Uterus (tissue), 4 donors: ENCODE results near the gene SLCO2A1. TPM values are rescaled to one million over a fixed set of nuclear protein-coding genes. Genes with fewer than 3 reads are reported as not detected.

Experiments used
- DNase-seq, 2 donors: peaks; one replicate each; pipeline ENCODE4 v3.0.0-alpha.2; 2019 to 2020
- H3K27ac ChIP-seq, 2 donors: fragments of 200-600 bp; sonication (generic); 1 replicate in 1 of 2; 2 replicates in 1 of 2; pipeline ENCODE4 v1.5.1; 2016 to 2018
- H3K27me3 ChIP-seq, 2 donors: fragments of 200-600 bp; sonication (generic); one replicate each; pipeline ENCODE4 v1.5.1; 2018 to 2019; ENCODE audit warnings: control low read depth in 1 of 2
- H3K36me3 ChIP-seq, 2 donors: fragments of 200-600 bp; sonication (generic); one replicate each; pipeline ENCODE4 v1.5.1; 2019; ENCODE audit warnings: control low read depth in 1 of 2
- H3K4me1 ChIP-seq, 2 donors: fragments of 200-600 bp; sonication (generic); one replicate each; pipeline ENCODE4 v1.5.1; 2018 to 2019; ENCODE audit warnings: control low read depth in 1 of 2
- H3K4me3 ChIP-seq, 2 donors: fragments of 200-600 bp; sonication (generic); 1 replicate in 1 of 2; 2 replicates in 1 of 2; pipeline ENCODE4 v1.5.1; 2018 to 2019; ENCODE audit warnings: mild to moderate bottlenecking in 1 of 2
- H3K9me3 ChIP-seq, 2 donors: fragments of 200-600 bp; sonication (generic); one replicate each; pipeline ENCODE4 v1.5.1; 2019; ENCODE audit warnings: control low read depth in 1 of 2
- POLR2A ChIP-seq, 2 donors: fragments of 450-650 bp; IDR thresholded peaks; one replicate each; pipeline ENCODE4 v1.6.1; 2016; ENCODE audit warnings: antibody characterized with exemption in 2 of 2, mild to moderate bottlenecking in 1 of 2, moderate library complexity in 1 of 2
- intact Hi-C: fragments of 100-400 bp; cut with DNase I; formaldehyde crosslinking; loops from one replicate; pipeline ENCODE4 v1.15.1; 2023; ENCODE audit warnings: low total_unique reads
- total RNA-seq, 4 donors: library from RNA; depleted of rRNA in 3 of 4; stranded (reverse); fragments of >200 nt in 3 of 4; gene quantifications; one replicate each; pipeline versions ENCODE4 v1.1.0 to v1.2.4, GENCODE V29; 2014 to 2023
- TF ChIP-seq, protein P1 (sequence below), 4 experiments: fragments of 200-600 bp in 2 of 4; fragments of 450-650 bp in 2 of 4; sonication (generic) in 2 of 4; IDR thresholded peaks; one replicate each; pipeline ENCODE4 v1.5.1; 2016 to 2019; ENCODE audit warnings: antibody characterized with exemption in 4 of 4, mild to moderate bottlenecking in 2 of 4, moderate library complexity in 1 of 4
- donor health status: DM: yes; HTN: yes; CAD: no.

The SLCO2A1 gene
- total RNA-seq, 4 donors from 2014 or later = 3.0 to 168 (median 79.6) TPM

DNA sequence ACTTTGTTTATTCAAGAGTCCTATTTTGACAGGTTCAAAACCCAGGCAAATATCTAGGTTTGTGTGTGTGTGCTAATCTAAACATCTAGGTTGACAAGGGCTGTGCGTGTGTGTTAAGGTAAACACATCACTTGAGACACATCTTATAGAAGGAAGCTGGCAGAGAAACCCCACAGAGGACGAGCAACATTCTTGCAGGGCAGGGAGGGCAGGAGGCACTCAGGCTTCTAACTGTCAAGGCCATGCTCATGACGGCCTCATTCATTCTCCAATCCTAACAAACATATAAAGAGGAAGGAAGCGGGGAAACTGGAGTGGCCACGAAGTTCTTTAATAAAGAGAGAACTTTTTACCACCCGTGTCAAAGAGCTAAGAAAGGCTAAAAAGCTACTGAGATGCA is 43.4 kb downstream of the SLCO2A1 start:
- intact Hi-C loops = no loop called here
- no peak for DNase-seq
- H3K4me1 ChIP-seq = no peaks in the 10 kb centered on the region
- no peak overlapping the region for H3K4me3 ChIP-seq
- no peaks in the 10 kb centered on the region for H3K9me3 ChIP-seq
- H3K27me3 ChIP-seq = no peaks in the 10 kb centered on the region
- no peak overlapping the region for H3K27ac ChIP-seq
- no peaks in the 10 kb centered on the region for H3K36me3 ChIP-seq
- TF ChIP-seq, protein P1, sequence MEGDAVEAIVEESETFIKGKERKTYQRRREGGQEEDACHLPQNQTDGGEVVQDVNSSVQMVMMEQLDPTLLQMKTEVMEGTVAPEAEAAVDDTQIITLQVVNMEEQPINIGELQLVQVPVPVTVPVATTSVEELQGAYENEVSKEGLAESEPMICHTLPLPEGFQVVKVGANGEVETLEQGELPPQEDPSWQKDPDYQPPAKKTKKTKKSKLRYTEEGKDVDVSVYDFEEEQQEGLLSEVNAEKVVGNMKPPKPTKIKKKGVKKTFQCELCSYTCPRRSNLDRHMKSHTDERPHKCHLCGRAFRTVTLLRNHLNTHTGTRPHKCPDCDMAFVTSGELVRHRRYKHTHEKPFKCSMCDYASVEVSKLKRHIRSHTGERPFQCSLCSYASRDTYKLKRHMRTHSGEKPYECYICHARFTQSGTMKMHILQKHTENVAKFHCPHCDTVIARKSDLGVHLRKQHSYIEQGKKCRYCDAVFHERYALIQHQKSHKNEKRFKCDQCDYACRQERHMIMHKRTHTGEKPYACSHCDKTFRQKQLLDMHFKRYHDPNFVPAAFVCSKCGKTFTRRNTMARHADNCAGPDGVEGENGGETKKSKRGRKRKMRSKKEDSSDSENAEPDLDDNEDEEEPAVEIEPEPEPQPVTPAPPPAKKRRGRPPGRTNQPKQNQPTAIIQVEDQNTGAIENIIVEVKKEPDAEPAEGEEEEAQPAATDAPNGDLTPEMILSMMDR (IDR thresholded peaks at IDR 0.05) = no peak
- TF ChIP-seq POLR2A (IDR thresholded peaks at IDR 0.05) = no peak

DNA sequence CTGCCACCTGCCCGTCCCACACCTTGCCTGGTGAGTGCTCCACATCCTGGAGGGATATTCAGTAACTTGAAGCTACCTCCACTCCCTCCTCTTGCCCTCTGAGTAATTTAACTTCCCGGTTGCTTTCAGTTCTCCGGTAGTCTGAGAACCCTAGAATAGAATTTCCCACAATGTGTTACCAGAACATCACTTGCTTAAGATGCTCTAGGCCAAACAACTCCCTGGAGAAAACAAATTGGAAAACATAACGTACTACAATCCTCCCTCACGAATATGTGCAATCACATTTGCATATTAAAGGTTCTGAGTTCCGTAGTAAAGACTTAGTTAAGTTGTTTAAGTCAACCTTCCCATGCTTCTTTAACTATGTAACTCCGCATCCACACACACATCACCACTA is 44.8 kb downstream of the SLCO2A1 start:
- H3K4me3 ChIP-seq = no peak overlapping the region
- H3K9me3 ChIP-seq = no peaks in the 10 kb centered on the region
- H3K27me3 ChIP-seq = no peaks in the 10 kb centered on the region
- no peaks in the 10 kb centered on the region for H3K36me3 ChIP-seq
- H3K4me1 ChIP-seq = no peaks in the 10 kb centered on the region
- no peak for DNase-seq
- intact Hi-C loops = no loop called here
- H3K27ac ChIP-seq = no peak overlapping the region
- TF ChIP-seq POLR2A (IDR thresholded peaks at IDR 0.05) = no peak
- TF ChIP-seq, protein P1 (IDR thresholded peaks at IDR 0.05) = no peak

DNA sequence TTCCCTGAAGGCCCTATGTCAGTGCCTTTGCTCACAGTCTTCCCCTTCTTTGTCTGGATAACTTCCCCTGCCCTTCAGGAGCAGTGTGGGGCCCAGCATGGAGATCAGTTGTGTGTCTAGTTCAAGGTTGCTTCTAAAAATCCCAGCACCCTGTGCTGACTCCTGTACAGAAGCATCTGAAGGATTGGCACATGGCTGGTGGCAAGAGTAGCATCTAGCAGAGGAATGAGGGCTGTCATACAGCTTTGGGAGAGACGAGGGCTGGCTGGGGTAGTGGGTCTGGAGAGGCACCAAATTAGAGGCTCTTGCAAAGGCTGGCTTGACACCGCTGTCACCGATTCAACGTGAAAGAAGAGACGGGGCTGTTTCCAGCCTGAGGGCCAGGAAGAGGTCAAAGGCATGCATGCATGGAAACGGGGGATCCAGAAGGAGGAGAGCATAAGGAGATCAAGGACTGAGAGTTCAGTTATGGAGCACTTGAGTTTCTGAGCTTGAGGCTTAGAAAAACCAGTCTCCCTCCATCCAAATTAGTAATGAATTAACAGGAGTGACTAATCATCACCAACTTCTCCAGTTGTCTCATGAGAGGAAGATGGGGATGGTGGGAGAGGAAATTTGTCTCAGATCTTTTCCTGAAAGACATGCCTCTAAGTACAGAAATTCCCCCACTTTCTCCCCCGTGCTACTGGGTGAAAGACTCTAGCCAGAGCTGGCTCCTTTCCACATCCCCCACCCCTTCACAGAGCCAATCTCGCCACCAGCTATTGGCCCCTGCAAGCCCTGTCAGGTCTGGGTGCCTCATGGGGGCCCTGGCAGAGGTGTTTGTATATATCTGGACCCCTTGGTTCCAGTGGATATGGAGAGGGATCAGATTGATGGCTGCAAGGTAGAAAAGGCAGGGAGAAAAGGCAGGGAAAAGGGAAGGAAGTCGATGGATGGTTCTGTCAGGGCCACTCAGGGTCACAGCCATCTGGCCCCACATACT is 45.9 kb downstream of the SLCO2A1 start:
- Histone ChIP-seq H3K36me3 (no peaks in the 10 kb centered on the region), H3K27me3 (no peaks in the 10 kb centered on the region), H3K4me3 (no peak overlapping the region), H3K27ac (no peak overlapping the region), H3K9me3 (no peaks in the 10 kb centered on the region), H3K4me1 (no peaks in the 10 kb centered on the region)
- TF ChIP-seq, protein P1 (IDR thresholded peaks at IDR 0.05) = no peak
- no peak for TF ChIP-seq POLR2A (IDR thresholded peaks at IDR 0.05)
- intact Hi-C loops = no loop called here
- DNase-seq = no peak

DNA sequence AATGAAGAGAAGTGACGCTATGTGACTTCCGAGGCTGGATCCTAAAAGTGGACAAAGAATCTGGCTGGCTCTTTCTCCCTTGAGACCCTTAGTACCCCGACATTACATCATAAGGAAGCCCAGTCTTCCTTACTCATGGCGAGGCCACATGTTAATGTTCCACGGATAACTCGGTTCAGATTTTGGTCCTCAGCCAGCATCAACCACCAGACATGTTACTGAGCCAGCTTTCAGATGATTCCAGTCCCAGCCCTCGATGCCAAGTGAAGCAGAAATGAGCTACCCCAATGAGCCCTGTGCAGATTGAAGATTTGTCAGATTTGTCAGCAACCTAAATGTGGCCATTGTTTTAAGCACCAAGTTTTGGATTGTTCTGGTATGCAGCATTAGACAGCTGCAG is 46.6 kb downstream of the SLCO2A1 start:
- DNase-seq = no peak
- Histone ChIP-seq H3K9me3 (no peaks in the 10 kb centered on the region), H3K36me3 (no peaks in the 10 kb centered on the region), H3K4me3 (no peak overlapping the region), H3K27me3 (no peaks in the 10 kb centered on the region), H3K27ac (no peak overlapping the region), H3K4me1 (no peaks in the 10 kb centered on the region)
- no peak for TF ChIP-seq POLR2A (IDR thresholded peaks at IDR 0.05)
- TF ChIP-seq, protein P1 (IDR thresholded peaks at IDR 0.05) = no peak
- intact Hi-C loops = no loop called here

DNA sequence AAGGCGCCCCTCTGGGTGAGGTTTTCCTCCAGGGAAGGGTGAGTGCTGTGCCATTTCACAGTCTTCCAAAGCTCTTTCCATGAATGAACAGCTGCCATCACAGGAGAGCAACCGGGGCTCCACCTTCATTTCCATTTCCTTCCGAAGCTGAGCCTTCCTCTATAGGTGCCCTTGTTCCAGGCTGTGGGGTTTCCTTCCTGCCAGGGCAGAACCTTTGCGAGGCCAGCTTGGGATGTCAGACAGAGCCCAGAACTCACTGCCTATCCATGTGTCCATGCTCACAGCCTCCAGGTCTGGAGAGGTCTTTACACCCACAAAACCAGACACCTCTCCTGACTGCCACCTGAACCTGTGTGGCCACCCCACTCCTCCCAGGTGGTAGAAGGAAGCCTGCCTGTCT is 49.2 kb downstream of the SLCO2A1 start:
- TF ChIP-seq, protein P1 (IDR thresholded peaks at IDR 0.05) = no peak
- TF ChIP-seq POLR2A (IDR thresholded peaks at IDR 0.05) = no peak
- no peaks in the 10 kb centered on the region for H3K4me1 ChIP-seq
- no peak for DNase-seq
- H3K27ac ChIP-seq = peak overlapping the region in 1 of 2 donors; percentile 0
- intact Hi-C loops = no loop called here
- no peak overlapping the region for H3K4me3 ChIP-seq
- H3K36me3 ChIP-seq = no peaks in the 10 kb centered on the region
- no peaks in the 10 kb centered on the region for H3K9me3 ChIP-seq
- H3K27me3 ChIP-seq = no peaks in the 10 kb centered on the region
